HepG2 (cell line): ENCODE measurements around the gene TMEM117. TPM values are rescaled to one million over a fixed set of nuclear protein-coding genes. Genes with fewer than 3 reads are reported as not detected.
A peak's percentile ranks its signal among the peaks of the same experiment; 100 is the strongest.

ENCODE experiments used
- ATAC-seq: fragments of 200-7000 bp; cut with Tn5 transposase; 3 replicates; pipeline ENCODE4 v1.9.1; 2020; ENCODE audit warnings: mild to moderate bottlenecking, moderate library complexity
- BruUV-seq: library from RNA; stranded (reverse); fragments of 400-500 nt; replicated peaks from 2 replicates; lab custom pipeline; 2021; lab: Mats Ljungman, UMichigan
- CTCF ChIA-PET: fragments of 300-600 bp; formaldehyde crosslinking; extraction: SDS; loops from one replicate; lab custom pipeline; 2021; ENCODE audit warnings: low total read pairs, inconsistent platforms, low intra/inter-chr PET ratio; lab: Yijun Ruan, JAX
- POLR2A ChIA-PET: fragments of 350-600 bp; sonication (Branson Sonifier 250); formaldehyde crosslinking; loops from one replicate; lab custom pipeline; 2020; ENCODE audit warnings: antibody characterized with exemption, inconsistent platforms; lab: Yijun Ruan, JAX
- DNase-seq: peaks from one replicate; pipeline ENCODE4 v3.0.0-alpha.2; 2015; ENCODE audit warnings: low spot score
- FAIRE-seq: peaks from 3 replicates; lab custom pipeline; 2011; peaks lifted over from hg19 to GRCh38; lab: Jason Lieb, UNC
- H2AFZ ChIP-seq: one replicate; pipeline ENCODE4 v1.6.1; 2011; ENCODE audit warnings: low read length, inconsistent platforms
- H3K27ac ChIP-seq: fragments of 300-600 bp; 3 replicates; pipeline ENCODE4 v1.8.0; 2011; ENCODE audit warnings: mixed run types, mild to moderate bottlenecking, mixed read lengths, low read length, inconsistent platforms; ENCODE audit not compliant: insufficient read depth; ENCODE audit errors: extremely low read length
- H3K27me3 ChIP-seq, 2 experiments: fragments of 200-600 bp in 1 of 2; 2 replicates in 1 of 2; 3 replicates in 1 of 2; pipeline versions ENCODE4 v1.6.0 to v1.8.0; 2011; ENCODE audit warnings: low read length in 2 of 2, mild to moderate bottlenecking in 2 of 2, moderate library complexity in 2 of 2, inconsistent platforms in 1 of 2; ENCODE audit not compliant: insufficient read depth in 2 of 2, control insufficient read depth in 1 of 2
- H3K36me3 ChIP-seq, 2 experiments: fragments of 200-600 bp in 1 of 2; replicated peaks in 1 of 2; 2 replicates in 1 of 2; 3 replicates in 1 of 2; pipeline versions ENCODE4 v1.5.1 to v1.8.0; 2011; ENCODE audit warnings: low read length in 2 of 2, inconsistent platforms in 1 of 2; ENCODE audit not compliant: insufficient read depth in 2 of 2, control insufficient read depth in 1 of 2
- H3K4me1 ChIP-seq: 2 replicates; pipeline ENCODE4 v1.5.1; 2012; ENCODE audit warnings: low read length, inconsistent platforms; ENCODE audit not compliant: insufficient read depth
- H3K4me2 ChIP-seq: 2 replicates; pipeline ENCODE4 v1.6.0; 2011; ENCODE audit warnings: low read depth, low read length, inconsistent platforms
- H3K4me3 ChIP-seq, 3 experiments: fragments of 200-600 bp in 1 of 3; sonication (generic), shearing (Covaris generic) in 1 of 3; replicated peaks in 1 of 3; 2 replicates each; pipeline ENCODE4 v1.5.1; 2011 to 2016; ENCODE audit warnings: low read length in 3 of 3, inconsistent platforms in 2 of 3, low read depth in 2 of 3, mild to moderate bottlenecking in 2 of 3, control low read depth in 1 of 3, mixed read lengths in 1 of 3; ENCODE audit not compliant: insufficient read depth in 1 of 3
- H3K79me2 ChIP-seq: one replicate; pipeline ENCODE4 v1.6.1; 2011; ENCODE audit warnings: low read length, inconsistent platforms; ENCODE audit not compliant: insufficient read depth
- H3K9ac ChIP-seq: 2 replicates; pipeline ENCODE4 v1.6.0; 2011; ENCODE audit warnings: mild to moderate bottlenecking, low read depth, low read length, inconsistent platforms; ENCODE audit not compliant: insufficient read depth
- H3K9me3 ChIP-seq: 2 replicates; pipeline ENCODE4 v1.5.1; 2012; ENCODE audit warnings: mild to moderate bottlenecking, low read length
- H4K20me1 ChIP-seq: 2 replicates; pipeline ENCODE4 v1.6.0; 2011; ENCODE audit warnings: inconsistent platforms, mild to moderate bottlenecking, low read length, moderate library complexity; ENCODE audit not compliant: insufficient read depth
- ATRX ChIP-seq: sonication (generic); formaldehyde crosslinking; IDR thresholded peaks from 2 replicates; pipeline ENCODE4 v1.4.0; 2020; ENCODE audit warnings: missing genetic modification reagents, borderline replicate concordance
- CHCHD3 ChIP-seq: sonication (generic); formaldehyde crosslinking; IDR thresholded peaks from 2 replicates; pipeline ENCODE4 v1.8.0; 2022; ENCODE audit warnings: mild to moderate bottlenecking, missing genetic modification reagents, moderate library complexity
- DR1 ChIP-seq: sonication (generic); formaldehyde crosslinking; IDR thresholded peaks from 2 replicates; pipeline ENCODE4 v1.8.0; 2021; ENCODE audit warnings: mild to moderate bottlenecking, missing genetic modification reagents, inconsistent platforms
- HMG20A ChIP-seq: IDR thresholded peaks from 2 replicates; pipeline ENCODE4 v1.6.1; 2016; ENCODE audit warnings: borderline replicate concordance
- IRX3 ChIP-seq: sonication (generic); formaldehyde crosslinking; IDR thresholded peaks from 2 replicates; pipeline ENCODE4 v1.8.1; 2023; ENCODE audit warnings: mild to moderate bottlenecking, low read depth, missing genetic modification reagents, borderline replicate concordance
- MBD4 ChIP-seq: IDR thresholded peaks from 2 replicates; pipeline ENCODE4 v1.6.1; 2012; ENCODE audit warnings: low read length, inconsistent platforms, borderline replicate concordance
- MBNL3 ChIP-seq: fragments of 250-450 bp; sonication (Bioruptor Pico); conservative IDR thresholded peaks from 2 replicates; pipeline ENCODE4 v1.8.0; 2022; ENCODE audit warnings: mild to moderate bottlenecking, inconsistent platforms
- MXD4 ChIP-seq: IDR thresholded peaks from 2 replicates; pipeline ENCODE4 v1.6.1; 2016; ENCODE audit warnings: mild to moderate bottlenecking, missing biosample characterization, missing genetic modification reagents
- NFE2 ChIP-seq: sonication (generic); formaldehyde crosslinking; IDR thresholded peaks from 2 replicates; pipeline ENCODE4 v1.4.0; 2020; ENCODE audit warnings: missing genetic modification reagents
- NFYB ChIP-seq: sonication (generic); formaldehyde crosslinking; IDR thresholded peaks from 2 replicates; pipeline ENCODE4 v1.4.0; 2020; ENCODE audit warnings: missing genetic modification reagents
- SALL1 ChIP-seq: sonication (generic); formaldehyde crosslinking; IDR thresholded peaks from 2 replicates; pipeline ENCODE4 v1.8.0; 2022; ENCODE audit warnings: mild to moderate bottlenecking, missing genetic modification reagents
- SRSF4 ChIP-seq: fragments of 200-400 bp; formaldehyde crosslinking; IDR thresholded peaks from one replicate; pipeline ENCODE4 v1.6.1; 2018; ENCODE audit warnings: mild to moderate bottlenecking, low read depth, low read length, moderate library complexity; ENCODE audit not compliant: poor library complexity, severe bottlenecking
- TRIM24 ChIP-seq: sonication (generic); formaldehyde crosslinking; IDR thresholded peaks from 2 replicates; pipeline ENCODE4 v1.8.0; 2022; ENCODE audit warnings: mild to moderate bottlenecking, missing genetic modification reagents
- ZNF235 ChIP-seq: sonication (generic); formaldehyde crosslinking; IDR thresholded peaks from 2 replicates; pipeline ENCODE4 v1.8.1; 2023; ENCODE audit warnings: mild to moderate bottlenecking, missing genetic modification reagents, borderline replicate concordance
- ZNF510 ChIP-seq: sonication (generic); formaldehyde crosslinking; IDR thresholded peaks from 2 replicates; pipeline ENCODE4 v1.4.0; 2020; ENCODE audit warnings: low read depth, mild to moderate bottlenecking, missing genetic modification reagents
- ZNF549 ChIP-seq: sonication (generic); formaldehyde crosslinking; IDR thresholded peaks from 2 replicates; pipeline ENCODE4 v1.5.0; 2020; ENCODE audit warnings: missing genetic modification reagents
- ZNF556 ChIP-seq: sonication (generic); formaldehyde crosslinking; IDR thresholded peaks from 2 replicates; pipeline ENCODE4 v1.4.0; 2020; ENCODE audit warnings: mild to moderate bottlenecking, missing genetic modification reagents, borderline replicate concordance
- WGBS: methylation state at CpG from one replicate; pipeline ENCODE4 v1.1.6; 2017; ENCODE audit warnings: low lambda C conversion rate; 5-methylcytosine and 5-hydroxymethylcytosine counted together
- in situ Hi-C: cut with HindIII; loops from 2 replicates; pipeline ENCODE4 v1.10.0; 2017; ENCODE audit warnings: low pct_unique_long_range_greater_than_20kb; ENCODE audit not compliant: extremely low pct_ligation_motif_present
- intact Hi-C: fragments of 100-400 bp; cut with micrococcal nuclease; formaldehyde crosslinking; loops from one replicate; pipeline ENCODE4 v1.10.0; 2022; ENCODE audit not compliant: unreplicated experiment
- polyA plus RNA-seq, 8 experiments: library from polyadenylated mRNA; depleted of rRNA in 3 of 8; stranded (reverse) in 7 of 8; unstranded in 1 of 8; fragments of >200 nt; fragmentation: Illumina TruSeq in 4 of 8; extraction: Trizol in 4 of 8; gene quantifications; 2 replicates each; pipeline versions ENCODE4 v1.2.1 to v1.2.3, GENCODE V29; 2011 to 2016; ENCODE audit warnings: low read depth in 4 of 8, missing spikeins in 1 of 8, mixed read lengths in 1 of 8; ENCODE audit not compliant: insufficient read depth in 1 of 8
- total RNA-seq, 5 experiments: library from RNA; depleted of rRNA; stranded (reverse); fragments of >200 nt; fragmentation: Illumina TruSeq; extraction: Trizol; gene quantifications; 2 replicates each; pipeline ENCODE4 v1.2.3, GENCODE V29; 2016; ENCODE audit warnings: low read depth in 1 of 5
- TF ChIP-seq, protein P1 (sequence below): IDR thresholded peaks from 2 replicates; pipeline ENCODE4 v1.6.1; 2016; ENCODE audit warnings: mild to moderate bottlenecking, missing biosample characterization, missing genetic modification reagents
- TF ChIP-seq, protein P2 (sequence below): sonication (generic); formaldehyde crosslinking; IDR thresholded peaks from 2 replicates; pipeline ENCODE4 v1.8.1; 2023; ENCODE audit warnings: mild to moderate bottlenecking, missing genetic modification reagents

Gene TMEM117
- total and polyA plus RNA-seq, 2 of the 13 experiments (the other 11 are each of a cell fraction or from before 2014, with no cell fraction given): 2.8 to 8.5 TPM

DNA sequence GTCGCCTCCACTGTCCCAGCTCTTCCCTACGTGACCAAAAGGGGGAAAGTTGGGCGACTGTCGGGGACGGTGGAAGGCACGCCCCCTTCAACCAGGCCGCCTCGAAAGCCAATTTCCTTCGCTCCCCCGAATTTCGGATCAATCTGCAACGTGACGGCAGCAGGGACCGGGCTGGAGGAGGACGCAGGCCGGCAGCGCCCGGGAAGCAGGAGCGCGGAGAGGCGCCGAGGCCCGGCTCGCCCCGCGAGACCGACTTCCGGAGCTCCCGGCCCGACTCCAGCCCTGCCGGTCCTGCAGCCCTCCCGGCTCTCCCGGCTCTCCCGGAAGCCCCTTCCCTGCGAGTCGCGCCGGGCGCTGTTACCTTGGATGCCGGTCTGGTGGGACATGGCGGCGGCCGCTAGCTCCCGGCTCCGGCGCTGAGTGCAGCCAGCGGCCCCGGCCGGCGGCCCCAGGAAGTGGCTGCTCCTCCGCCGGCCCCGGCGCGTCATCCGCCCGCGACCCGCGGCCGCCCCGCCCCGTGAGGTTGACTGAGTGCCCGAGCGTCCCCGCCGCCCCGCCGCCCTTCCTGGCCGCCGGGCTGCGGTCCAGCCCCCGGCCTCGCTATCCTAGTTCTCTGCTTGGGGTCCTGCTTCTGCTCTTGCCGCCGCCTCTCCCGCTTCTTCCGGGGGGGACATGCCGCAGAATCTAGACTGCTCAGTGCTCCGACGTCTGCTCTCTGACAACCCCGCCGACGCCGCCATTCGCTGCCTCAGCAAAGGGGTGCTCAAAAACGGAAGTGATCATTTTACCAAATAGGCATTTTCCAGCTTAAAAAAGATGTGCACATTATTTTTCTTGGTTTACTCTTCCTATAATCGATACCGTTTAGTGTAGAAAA lies 29.8 kb upstream of the TMEM117 start, which contains the start of gene TWF1:
TWF1 (minus strand) TSS at position 458 of the 877 bp plus-strand sequence; CDS start at position 386, 72 bp downstream.
- FAIRE-seq: peak; percentile 44
- Histone ChIP-seq H3K9ac (peak within 1 kb of the TSS; percentile 98), H3K79me2 (peaks cover 26% of the 10 kb centered on the region), H3K27me3 (no peaks in the 10 kb centered on the region), H3K36me3 (peaks cover 0 to 9% of the 10 kb centered on the region in 2 experiments; a peak in 3 of 5 replicates), H2AFZ (peak within 1 kb of the TSS; percentile 39), H3K9me3 (no peaks in the 10 kb centered on the region), H3K4me3 (peak within 1 kb of the TSS; percentile 97 to 100 (median 98)), H3K4me1 (peaks cover 26% of the 10 kb centered on the region), H3K4me2 (peak within 1 kb of the TSS; percentile 85), H4K20me1 (no peaks in the 10 kb centered on the region), H3K27ac (peak within 1 kb of the TSS; percentile 96)
- ChIA-PET CTCF (no interaction called here), POLR2A (interaction anchor here (0.6 to 3.2 kb wide), 10 partner anchors 9 to 76 kb away, joined by 3 to 17 read pairs (median 6); partner anchors contain the start of genes IRAK4, PUS7L and TMEM117)
- DNase-seq: peak; percentile 62
- 0% methylated on average over 9 of the region's 89 CpGs for WGBS
- ATAC-seq: peak; percentile 97
- BruUV-seq: no TSS peak
- in situ Hi-C loops: no loop called here
- intact Hi-C loops: loop anchor here (1.0 to 5.0 kb wide), 4 partner anchors 29 to 76 kb away; partner anchors contain the start of genes IRAK4, PUS7L and TMEM117
- TF ChIP-seq ZNF510 (CRISPR knock-in tag): no peak
- TF ChIP-seq, protein P1, sequence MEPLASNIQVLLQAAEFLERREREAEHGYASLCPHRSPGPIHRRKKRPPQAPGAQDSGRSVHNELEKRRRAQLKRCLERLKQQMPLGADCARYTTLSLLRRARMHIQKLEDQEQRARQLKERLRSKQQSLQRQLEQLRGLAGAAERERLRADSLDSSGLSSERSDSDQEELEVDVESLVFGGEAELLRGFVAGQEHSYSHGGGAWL (CRISPR knock-in tag): no peak; the same call in 1 of the 2 replicates
- TF ChIP-seq SRSF4: no peak
- no peak for TF ChIP-seq MBD4
- no peak for TF ChIP-seq NFE2 (CRISPR knock-in tag)
- no peak for TF ChIP-seq DR1 (CRISPR knock-in tag)
- peak; percentile 7; the same call in 1 of the 2 replicates for TF ChIP-seq NFYB (CRISPR knock-in tag)
- no peak for TF ChIP-seq ZNF549 (CRISPR knock-in tag)
- TF ChIP-seq IRX3 (CRISPR knock-in tag): no peak
- no peak; the same call in 1 of the 2 replicates for TF ChIP-seq MXD4 (CRISPR knock-in tag)
- peak; percentile 47 for TF ChIP-seq SALL1 (CRISPR knock-in tag)
- no peak for TF ChIP-seq TRIM24 (CRISPR knock-in tag)
- TF ChIP-seq ATRX (CRISPR knock-in tag): no peak
- no peak for TF ChIP-seq CHCHD3 (CRISPR knock-in tag)
- TF ChIP-seq HMG20A (CRISPR knock-in tag): no peak
- TF ChIP-seq, protein P2, sequence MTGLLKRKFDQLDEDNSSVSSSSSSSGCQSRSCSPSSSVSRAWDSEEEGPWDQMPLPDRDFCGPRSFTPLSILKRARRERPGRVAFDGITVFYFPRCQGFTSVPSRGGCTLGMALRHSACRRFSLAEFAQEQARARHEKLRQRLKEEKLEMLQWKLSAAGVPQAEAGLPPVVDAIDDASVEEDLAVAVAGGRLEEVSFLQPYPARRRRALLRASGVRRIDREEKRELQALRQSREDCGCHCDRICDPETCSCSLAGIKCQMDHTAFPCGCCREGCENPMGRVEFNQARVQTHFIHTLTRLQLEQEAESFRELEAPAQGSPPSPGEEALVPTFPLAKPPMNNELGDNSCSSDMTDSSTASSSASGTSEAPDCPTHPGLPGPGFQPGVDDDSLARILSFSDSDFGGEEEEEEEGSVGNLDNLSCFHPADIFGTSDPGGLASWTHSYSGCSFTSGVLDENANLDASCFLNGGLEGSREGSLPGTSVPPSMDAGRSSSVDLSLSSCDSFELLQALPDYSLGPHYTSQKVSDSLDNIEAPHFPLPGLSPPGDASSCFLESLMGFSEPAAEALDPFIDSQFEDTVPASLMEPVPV: peak; percentile 55; the same call in 1 of the 2 replicates
- TF ChIP-seq ZNF235: no peak
- TF ChIP-seq MBNL3 (CRISPR knock-in tag): no peak
- TF ChIP-seq ZNF556 (CRISPR knock-in tag): no peak; the same call in 1 of the 2 replicates
